GM12801 (cell line): ENCODE measurements around the gene XXYLT1.

Experiments used
- CTCF ChIP-seq: IDR thresholded peaks from one replicate; pipeline ENCODE4 v1.5.1; 2011; ENCODE audit warnings: control low read depth; ENCODE audit not compliant: insufficient read length; ENCODE audit errors: extremely low read depth

The XXYLT1 gene

GRCh38 chr3:195270817-195271409 is at the start of gene XXYLT1:
XXYLT1 (minus strand) TSS chr3:195271159; CDS start chr3:195271058, 101 bp downstream.
- no peak for TF ChIP-seq CTCF

- no peak for TF ChIP-seq CTCF
Observed at GRCh38 chr3:195319060-195319459, 48.1 kb upstream of the XXYLT1 start.

GRCh38 chr3:195312714-195313113 is 41.8 kb upstream of the XXYLT1 start:
- TF ChIP-seq CTCF: no peak

GRCh38 chr3:195307711-195308110 is 36.8 kb upstream of the XXYLT1 start:
- no peak for TF ChIP-seq CTCF

- no peak for TF ChIP-seq CTCF
Observed at GRCh38 chr3:195306369-195306768, 35.4 kb upstream of the XXYLT1 start.

- no peak for TF ChIP-seq CTCF
Observed at GRCh38 chr3:195302431-195302830, 31.5 kb upstream of the XXYLT1 start.

GRCh38 chr3:195297446-195297845 is 26.5 kb upstream of the XXYLT1 start:
- TF ChIP-seq CTCF: no peak
